H1 (cell line): ENCODE measurements around the gene PSMB11.

Experiments used
- POLR2AphosphoS5 ChIP-seq: IDR thresholded peaks from 2 replicates; pipeline ENCODE4 v1.6.1; 2011; ENCODE audit warnings: low read depth, low read length
- SIRT6 ChIP-seq: IDR thresholded peaks from one replicate; pipeline ENCODE4 v1.7.1; 2012; ENCODE audit warnings: low read length, inconsistent platforms

DNA sequence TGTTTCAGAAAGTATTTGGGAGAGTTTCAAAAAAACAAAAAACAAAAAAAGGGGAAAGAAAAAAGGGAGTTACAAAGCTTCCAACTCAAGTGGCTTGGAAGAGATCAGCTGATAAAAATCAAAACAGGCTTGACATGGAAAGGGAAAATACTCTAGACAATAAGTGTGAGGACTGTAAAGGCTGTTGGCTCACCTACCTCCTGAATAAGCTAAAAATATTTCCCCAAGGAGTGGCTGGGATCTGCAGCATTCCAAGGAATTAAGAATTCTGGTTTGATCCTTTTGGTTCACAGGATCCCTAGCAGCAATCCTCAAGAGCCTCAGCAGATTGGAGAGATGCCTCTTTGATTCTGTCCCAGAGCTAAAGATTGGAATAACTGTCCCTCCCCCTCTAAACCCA is 48.5 kb upstream of the PSMB11 start:
- no peak for TF ChIP-seq POLR2AphosphoS5
- no peak for TF ChIP-seq SIRT6
